ENCODE measurements around the gene STXBP2.

DNA sequence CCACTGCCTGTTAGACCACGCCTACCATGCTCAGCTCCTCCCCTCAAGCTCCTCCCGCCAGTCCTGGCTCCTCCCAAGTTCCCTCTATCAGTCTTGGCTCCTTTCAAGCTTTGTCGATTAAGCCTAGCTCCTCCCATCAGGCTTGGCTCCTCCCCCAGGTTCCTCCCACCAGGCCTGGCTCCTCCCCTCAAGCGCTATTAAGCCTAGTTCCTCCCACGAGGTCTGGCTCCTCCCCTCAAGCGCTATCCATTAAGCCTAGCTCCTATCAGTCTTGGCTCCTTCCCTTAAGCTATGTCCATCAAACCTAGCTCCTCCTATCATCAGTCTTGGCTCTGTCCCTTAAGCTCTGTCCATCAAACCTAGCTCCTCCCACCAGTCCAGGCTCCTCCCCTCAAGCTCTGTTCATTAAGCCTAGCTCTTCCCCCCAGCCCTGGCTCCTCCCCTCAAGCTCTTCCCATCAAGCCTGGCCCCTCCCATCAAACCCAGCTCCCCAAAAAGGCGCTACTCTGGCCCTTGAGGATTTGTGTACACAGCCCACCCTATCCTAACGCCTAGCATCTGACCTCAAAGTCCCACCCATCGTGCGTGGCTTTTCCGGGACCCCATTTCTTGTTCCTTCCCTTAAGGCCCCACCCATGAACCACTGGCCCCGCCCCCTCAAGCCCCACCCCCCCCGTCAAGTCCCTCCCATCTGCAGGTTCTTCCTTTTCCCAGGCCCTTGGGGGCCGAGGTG, 31.3 kb upstream of the STXBP2 start:
- TF ChIP-seq, protein P1, sequence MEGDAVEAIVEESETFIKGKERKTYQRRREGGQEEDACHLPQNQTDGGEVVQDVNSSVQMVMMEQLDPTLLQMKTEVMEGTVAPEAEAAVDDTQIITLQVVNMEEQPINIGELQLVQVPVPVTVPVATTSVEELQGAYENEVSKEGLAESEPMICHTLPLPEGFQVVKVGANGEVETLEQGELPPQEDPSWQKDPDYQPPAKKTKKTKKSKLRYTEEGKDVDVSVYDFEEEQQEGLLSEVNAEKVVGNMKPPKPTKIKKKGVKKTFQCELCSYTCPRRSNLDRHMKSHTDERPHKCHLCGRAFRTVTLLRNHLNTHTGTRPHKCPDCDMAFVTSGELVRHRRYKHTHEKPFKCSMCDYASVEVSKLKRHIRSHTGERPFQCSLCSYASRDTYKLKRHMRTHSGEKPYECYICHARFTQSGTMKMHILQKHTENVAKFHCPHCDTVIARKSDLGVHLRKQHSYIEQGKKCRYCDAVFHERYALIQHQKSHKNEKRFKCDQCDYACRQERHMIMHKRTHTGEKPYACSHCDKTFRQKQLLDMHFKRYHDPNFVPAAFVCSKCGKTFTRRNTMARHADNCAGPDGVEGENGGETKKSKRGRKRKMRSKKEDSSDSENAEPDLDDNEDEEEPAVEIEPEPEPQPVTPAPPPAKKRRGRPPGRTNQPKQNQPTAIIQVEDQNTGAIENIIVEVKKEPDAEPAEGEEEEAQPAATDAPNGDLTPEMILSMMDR (IDR thresholded peaks at IDR 0.05; ENCODE audit: poor library complexity), result no peak
- no peak for TF ChIP-seq EZH2 (IDR thresholded peaks at IDR 0.05; ENCODE audit: borderline replicate concordance)
